HL-60 (cell line): ENCODE measurements around the gene CHL1.

Source experiments
- DNase-seq, 2 experiments: peaks; one replicate each; pipeline ENCODE4 v3.0.0-alpha.2; 2010 to 2020; ENCODE audit warnings: low read depth in 1 of 2, low spot score in 1 of 2
- H3K27ac ChIP-seq: fragments of 250-450 bp; sonication (Bioruptor Pico); replicated peaks from 2 replicates; pipeline ENCODE4 v1.5.1; 2020; ENCODE audit warnings: mild to moderate bottlenecking, moderate library complexity
- H3K27me3 ChIP-seq: fragments of 250-450 bp; sonication (Bioruptor Pico); 2 replicates; pipeline ENCODE4 v1.5.1; 2021; ENCODE audit warnings: mild to moderate bottlenecking, moderate library complexity; ENCODE audit not compliant: insufficient read depth, poor library complexity, severe bottlenecking
- H3K4me3 ChIP-seq: replicated peaks from 2 replicates; pipeline ENCODE4 v1.5.1; 2011; ENCODE audit warnings: mild to moderate bottlenecking, control low read depth, low read length; ENCODE audit not compliant: insufficient read depth
- CTCF ChIP-seq: IDR thresholded peaks from one replicate; pipeline ENCODE4 v1.5.1; 2011; ENCODE audit warnings: low read length, control low read depth, inconsistent platforms; ENCODE audit not compliant: insufficient read depth
- GABPA ChIP-seq: IDR thresholded peaks from 2 replicates; pipeline ENCODE4 v1.6.1; 2012; ENCODE audit warnings: low read depth
- POLR2AphosphoS5 ChIP-seq: IDR thresholded peaks from 2 replicates; pipeline ENCODE4 v1.6.1; 2012; ENCODE audit warnings: low read depth
- REST ChIP-seq: IDR thresholded peaks from 2 replicates; pipeline ENCODE4 v1.6.1; 2012; ENCODE audit warnings: low read depth; ENCODE audit not compliant: insufficient replicate concordance
- SPI1 ChIP-seq: IDR thresholded peaks from 2 replicates; pipeline ENCODE4 v1.6.1; 2012; ENCODE audit warnings: low read depth, mild to moderate bottlenecking, borderline replicate concordance

CHL1 gene

GRCh38 chr3:436053-436452 lies 239.5 kb downstream of the CHL1 start:
- DNase-seq = no peak
- no peak for TF ChIP-seq REST
- TF ChIP-seq GABPA = no peak
- no peak for TF ChIP-seq SPI1
- TF ChIP-seq CTCF = no peak
- TF ChIP-seq POLR2AphosphoS5 = no peak
- H3K27me3 ChIP-seq = no peaks in the 10 kb centered on the region
- H3K27ac ChIP-seq = no peak overlapping the region
- no peak overlapping the region for H3K4me3 ChIP-seq

GRCh38 chr3:440826-441225 lies 244.3 kb downstream of the CHL1 start:
- Histone ChIP-seq H3K4me3 (no peak overlapping the region), H3K27ac (no peak overlapping the region), H3K27me3 (no peaks in the 10 kb centered on the region)
- TF ChIP-seq GABPA = no peak
- TF ChIP-seq REST = no peak
- no peak for TF ChIP-seq POLR2AphosphoS5
- no peak for TF ChIP-seq SPI1
- TF ChIP-seq CTCF = no peak
- no peak for DNase-seq

- Histone ChIP-seq H3K27me3 (no peaks in the 10 kb centered on the region), H3K27ac (no peak overlapping the region), H3K4me3 (no peak overlapping the region)
- TF ChIP-seq SPI1 = no peak
- TF ChIP-seq GABPA = no peak
- no peak for TF ChIP-seq POLR2AphosphoS5
- TF ChIP-seq REST = no peak
- TF ChIP-seq CTCF = no peak
- DNase-seq = no peak
Observed at GRCh38 chr3:445960-446359, 249.4 kb downstream of the CHL1 start.
